Mammary epithelial cell (primary cell): Measurements from ENCODE around the gene ISG15.

Experiments used
- CTCF ChIP-seq, 2 donors: IDR thresholded peaks in 1 of 2; conservative IDR thresholded peaks in 1 of 2; 2 replicates each; pipeline ENCODE4 v1.5.1; 2011 to 2012; ENCODE audit warnings: inconsistent platforms in 2 of 2, low read length in 2 of 2, mild to moderate bottlenecking in 2 of 2, control low read depth in 1 of 2, low read depth in 1 of 2; ENCODE audit not compliant: insufficient read depth in 1 of 2; ENCODE audit errors: extremely low read depth in 1 of 2
- EZH2 ChIP-seq: IDR thresholded peaks from 2 replicates; pipeline ENCODE4 v1.6.1; 2012; ENCODE audit warnings: low read length, inconsistent platforms, borderline replicate concordance

- TF ChIP-seq CTCF (conservative IDR thresholded peaks at IDR 0.05 in 1 of 2, IDR thresholded peaks at IDR 0.05 in 1 of 2; ENCODE audit: extremely low read depth in 1 of 2, insufficient read depth in 1 of 2, low read depth in 1 of 2, low read length in 2 of 2) = no peak
- TF ChIP-seq EZH2 = no peak
Measured at GRCh38 chr1:1040004-1040991, 27.0 kb downstream of the ISG15 start.
